ENCODE data around the gene TTLL12.

TTLL12 gene

DNA sequence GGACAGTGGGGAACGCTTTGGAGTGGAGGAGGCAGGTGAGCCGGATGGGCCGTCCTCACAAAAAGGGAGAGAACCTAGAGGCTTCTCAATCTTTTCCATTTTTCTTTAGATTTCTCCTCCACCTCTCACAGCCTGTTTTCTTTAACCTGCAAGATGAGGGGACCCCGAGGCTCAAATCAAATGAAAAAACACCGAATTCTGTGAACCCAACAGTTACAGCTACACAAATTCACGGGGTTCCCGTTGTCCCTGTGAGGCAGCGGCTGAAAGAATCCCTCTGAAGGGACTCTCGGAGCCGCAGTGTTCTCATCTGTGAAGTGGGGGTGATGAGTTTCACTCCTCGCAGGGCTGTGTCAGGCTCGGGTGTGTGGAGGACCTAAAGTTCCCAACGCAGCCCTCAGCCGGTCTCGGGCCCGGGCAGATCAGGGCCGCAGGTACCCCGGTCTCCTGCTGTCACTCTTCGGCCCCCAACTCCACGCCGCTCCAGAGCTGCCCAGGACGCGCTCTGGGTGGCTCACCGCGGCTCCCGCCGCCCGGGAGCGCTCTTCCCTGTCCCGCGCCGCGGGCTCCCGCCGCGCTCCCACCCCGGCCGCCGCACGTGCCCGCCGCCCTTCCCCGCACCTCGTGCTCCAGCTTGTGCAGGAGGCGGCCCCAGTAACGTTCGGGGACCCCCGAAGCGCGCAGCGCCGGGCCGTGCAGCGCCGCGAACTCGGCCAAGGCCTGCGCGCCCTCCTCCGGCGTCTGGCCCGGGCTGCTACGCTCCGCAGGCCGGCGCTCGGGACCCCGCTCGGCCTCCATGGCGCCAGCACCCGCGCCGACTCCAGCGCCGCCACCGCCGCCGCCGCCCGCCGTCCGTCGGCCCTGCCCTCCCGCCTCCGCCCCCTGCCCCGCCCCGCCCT is at the start of gene TTLL12:
TSS of gene TTLL12 (minus strand) at position 863 of the 899 bp plus-strand sequence. CDS start at position 798, 65 bp downstream.
- ATAC-seq, result peak; percentile 27

GRCh38 chr22:43235445-43236409 is 48.8 kb upstream of the TTLL12 start:
- no peak for ATAC-seq

More for the DNA sequence above, at the start of gene TTLL12:
- TF ChIP-seq ESRRG (CRISPR knock-in tag; IDR thresholded peaks at IDR 0.05) (no peak), BACH2 (CRISPR knock-in tag; IDR thresholded peaks at IDR 0.05; ENCODE audit: borderline replicate concordance) (no peak), RARB (CRISPR knock-in tag; IDR thresholded peaks at IDR 0.05) (no peak), TOX (CRISPR knock-in tag; IDR thresholded peaks at IDR 0.05; ENCODE audit: borderline replicate concordance) (no peak), PPARA (CRISPR knock-in tag; IDR thresholded peaks at IDR 0.05; ENCODE audit: borderline replicate concordance) (no peak), ZC3H10 (CRISPR knock-in tag; IDR thresholded peaks at IDR 0.05) (no peak), GLIS3 (CRISPR knock-in tag; IDR thresholded peaks at IDR 0.05) (no peak), ZNF565 (CRISPR knock-in tag; conservative IDR thresholded peaks at IDR 0.05; ENCODE audit: low read depth) (no peak), ZNF70 (CRISPR knock-in tag; IDR thresholded peaks at IDR 0.05) (no peak), ZFP3 (CRISPR knock-in tag; IDR thresholded peaks at IDR 0.05) (no peak), ZFP30 (CRISPR knock-in tag; IDR thresholded peaks at IDR 0.05) (no peak), SNAI2 (CRISPR knock-in tag; IDR thresholded peaks at IDR 0.05) (no peak), ARNTL (CRISPR knock-in tag; IDR thresholded peaks at IDR 0.05; ENCODE audit: borderline replicate concordance, low read depth) (no peak), CREB5 (CRISPR knock-in tag; IDR thresholded peaks at IDR 0.05; ENCODE audit: low read depth) (no peak), PATZ1 (CRISPR knock-in tag; IDR thresholded peaks at IDR 0.05; ENCODE audit: borderline replicate concordance) (no peak), OSR1 (CRISPR knock-in tag; IDR thresholded peaks at IDR 0.05) (no peak)

GRCh38 chr22:43234264-43234988 is 47.5 kb upstream of the TTLL12 start:
- no peak for TF ChIP-seq PATZ1 (CRISPR knock-in tag; IDR thresholded peaks at IDR 0.05; ENCODE audit: borderline replicate concordance)
- TF ChIP-seq ESRRG (CRISPR knock-in tag; IDR thresholded peaks at IDR 0.05), result no peak
- TF ChIP-seq SNAI2 (CRISPR knock-in tag; IDR thresholded peaks at IDR 0.05), result no peak
- TF ChIP-seq ZNF8 (CRISPR knock-in tag; IDR thresholded peaks at IDR 0.05), result no peak
- no peak for TF ChIP-seq POU6F1 (CRISPR knock-in tag; IDR thresholded peaks at IDR 0.05; ENCODE audit: borderline replicate concordance, low read depth)
- TF ChIP-seq BACH2 (CRISPR knock-in tag; IDR thresholded peaks at IDR 0.05; ENCODE audit: borderline replicate concordance), result no peak
- no peak for TF ChIP-seq CSRNP3 (CRISPR knock-in tag; IDR thresholded peaks at IDR 0.05)
- no peak for TF ChIP-seq ISL1 (CRISPR knock-in tag; IDR thresholded peaks at IDR 0.05)
- ATAC-seq, result no peak

More at GRCh38 chr22:43235445-43236409, 48.8 kb upstream of the TTLL12 start:
- TF ChIP-seq GLIS3 (CRISPR knock-in tag; IDR thresholded peaks at IDR 0.05), result no peak
- no peak for TF ChIP-seq ZC3H10 (CRISPR knock-in tag; IDR thresholded peaks at IDR 0.05)
- no peak for TF ChIP-seq ZNF70 (CRISPR knock-in tag; IDR thresholded peaks at IDR 0.05)
- no peak for TF ChIP-seq SNAI2 (CRISPR knock-in tag; IDR thresholded peaks at IDR 0.05)
- no peak for TF ChIP-seq CSDC2 (CRISPR knock-in tag; IDR thresholded peaks at IDR 0.05)
- no peak for TF ChIP-seq ZFP3 (CRISPR knock-in tag; IDR thresholded peaks at IDR 0.05)
- no peak for TF ChIP-seq ARNTL (CRISPR knock-in tag; IDR thresholded peaks at IDR 0.05; ENCODE audit: borderline replicate concordance, low read depth)
- no peak for TF ChIP-seq PPARA (CRISPR knock-in tag; IDR thresholded peaks at IDR 0.05; ENCODE audit: borderline replicate concordance)
- no peak for TF ChIP-seq ZNF8 (CRISPR knock-in tag; IDR thresholded peaks at IDR 0.05)
- no peak for TF ChIP-seq BACH2 (CRISPR knock-in tag; IDR thresholded peaks at IDR 0.05; ENCODE audit: borderline replicate concordance)
- no peak for TF ChIP-seq RARB (CRISPR knock-in tag; IDR thresholded peaks at IDR 0.05)
- no peak for TF ChIP-seq ISL1 (CRISPR knock-in tag; IDR thresholded peaks at IDR 0.05)
- no peak for TF ChIP-seq POU6F1 (CRISPR knock-in tag; IDR thresholded peaks at IDR 0.05; ENCODE audit: borderline replicate concordance, low read depth)

Measured in SK-N-SH treated with all-trans-retinoic acid at 6 μM for 48 hours (cell line).